Activated CD8-positive, alpha-beta memory T cell treated with anti-CD3 and anti-CD28 coated beads, Interleukin-2, amount 10 ng/mL, durations not matched to agents 7 days and 5 days (primary cell): ENCODE results near the gene UTP25. TPM values are rescaled to one million over a fixed set of nuclear protein-coding genes. Genes with fewer than 3 reads are reported as not detected.
A peak's percentile ranks its signal among the peaks of the same experiment; 100 is the strongest.

Source experiments
- ATAC-seq: fragments of 150-1000 bp; cut with Tn5 transposase; one replicate; pipeline ENCODE4 v1.10.0; 2021; ENCODE audit warnings: moderate library complexity
- CTCF ChIA-PET: fragments of 350-600 bp; sonication (Branson Sonifier 250); formaldehyde crosslinking; loops from one replicate; lab custom pipeline; 2021; ENCODE audit warnings: antibody characterized with exemption; lab: Charles Lee
- DNase-seq: peaks from one replicate; pipeline ENCODE4 v3.0.0-alpha.2; 2020
- H3K27ac Mint-ChIP-seq: one replicate; pipeline ENCODE4 v1.8.0; 2021; ENCODE audit warnings: mild to moderate bottlenecking, mixed read lengths
- H3K27me3 Mint-ChIP-seq: one replicate; pipeline ENCODE4 v1.8.0; 2021; ENCODE audit warnings: mixed read lengths
- H3K36me3 Mint-ChIP-seq: one replicate; pipeline ENCODE4 v1.8.0; 2021; ENCODE audit warnings: mild to moderate bottlenecking, mixed read lengths
- H3K4me1 Mint-ChIP-seq: one replicate; pipeline ENCODE4 v1.8.0; 2021; ENCODE audit warnings: mixed read lengths
- H3K4me3 Mint-ChIP-seq: one replicate; pipeline ENCODE4 v1.8.0; 2021; ENCODE audit warnings: mild to moderate bottlenecking, moderate library complexity, mixed read lengths
- H3K9me3 Mint-ChIP-seq: one replicate; pipeline ENCODE4 v1.8.0; 2022; ENCODE audit warnings: low read depth, mixed read lengths
- total RNA-seq, 2 experiments: library from RNA; stranded (reverse); gene quantifications; one replicate each; pipeline ENCODE4 v1.2.3, GENCODE V29; 2021

UTP25 gene
- total RNA-seq, 2 experiments from 2014 or later: 4.7 to 9.7 TPM

DNA sequence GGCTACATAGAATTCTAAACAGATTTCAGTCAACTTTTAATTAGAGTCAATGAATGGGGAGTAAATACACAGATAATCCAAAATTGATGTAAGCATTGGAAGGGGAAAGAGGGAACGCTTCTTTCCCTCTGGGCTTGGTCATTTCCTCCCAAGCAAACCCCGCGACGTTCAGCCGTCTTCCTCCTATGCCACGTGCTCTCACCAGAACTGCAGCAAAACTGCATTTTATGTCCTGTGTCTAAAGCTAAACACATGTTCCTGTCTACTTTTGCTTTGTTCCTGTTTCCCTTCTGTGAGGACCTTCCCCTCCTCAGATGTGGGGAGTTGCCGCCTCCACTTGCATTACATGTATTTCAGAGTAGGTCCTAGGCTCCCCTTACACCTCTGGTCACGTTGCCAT, 27.2 kb downstream of the UTP25 start:
- peaks cover 3% of the 10 kb centered on the region for H3K4me1 Mint-ChIP-seq
- H3K9me3 Mint-ChIP-seq: no peaks in the 10 kb centered on the region
- peaks cover 22% of the 10 kb centered on the region for H3K36me3 Mint-ChIP-seq
- DNase-seq (no peak), ATAC-seq (no peak)
- no peak overlapping the region for H3K27ac Mint-ChIP-seq
- H3K4me3 Mint-ChIP-seq: no peak overlapping the region
- H3K27me3 Mint-ChIP-seq: no peaks in the 10 kb centered on the region
- CTCF ChIA-PET: interaction anchor here (1.6 kb wide), 1 partner anchor 32 kb away, joined by 5 read pairs; no protein-coding TSS in a partner anchor

GRCh38 chr1:209855623-209856022, 27.9 kb downstream of the UTP25 start:
- CTCF ChIA-PET: interaction anchor here (0.7 to 1.6 kb wide), 2 partner anchors 32 to 456 kb away, joined by 3 to 5 read pairs; no protein-coding TSS in a partner anchor
- peaks cover 18% of the 10 kb centered on the region for H3K36me3 Mint-ChIP-seq
- H3K4me1 Mint-ChIP-seq: peaks cover 3% of the 10 kb centered on the region
- H3K27ac Mint-ChIP-seq: no peak overlapping the region
- ATAC-seq (no peak), DNase-seq (no peak)
- no peak overlapping the region for H3K4me3 Mint-ChIP-seq
- H3K27me3 Mint-ChIP-seq: no peaks in the 10 kb centered on the region
- no peaks in the 10 kb centered on the region for H3K9me3 Mint-ChIP-seq

DNA sequence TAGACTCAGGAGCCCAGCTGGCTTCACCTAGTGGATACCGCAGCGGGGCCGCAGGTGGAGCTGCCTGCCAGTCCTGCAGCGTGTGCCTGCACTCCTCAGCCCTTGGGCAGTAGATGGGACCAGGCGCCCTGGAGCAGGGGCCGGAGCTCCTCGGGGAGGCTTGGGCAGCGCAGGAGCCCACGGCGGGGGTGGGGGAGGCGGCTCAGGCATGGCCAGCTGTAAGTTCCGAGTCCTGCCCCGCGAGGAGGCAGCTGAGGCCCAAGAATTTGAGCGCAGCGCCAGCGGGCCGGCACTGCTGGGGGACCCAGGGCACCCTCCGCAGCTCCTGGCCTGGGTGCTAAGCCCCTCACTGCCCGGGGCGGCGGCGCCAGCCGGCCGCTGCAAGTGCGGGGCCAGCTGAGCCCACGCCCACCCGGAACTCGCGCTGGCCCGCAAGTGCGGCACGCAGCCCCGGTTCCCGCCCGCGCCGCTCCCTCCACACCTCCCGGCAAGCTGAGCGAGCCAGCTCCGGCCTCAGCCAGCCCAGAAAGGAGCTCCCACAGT, 30.9 kb downstream of the UTP25 start:
- no peak for DNase-seq
- Mint-ChIP-seq H3K9me3 (no peaks in the 10 kb centered on the region), H3K27me3 (peaks cover 17% of the 10 kb centered on the region), H3K4me1 (no peaks in the 10 kb centered on the region), H3K27ac (no peak overlapping the region), H3K4me3 (no peak overlapping the region), H3K36me3 (peaks cover 8% of the 10 kb centered on the region)
- CTCF ChIA-PET: interaction anchor here (0.6 to 3.7 kb wide), 6 partner anchors 9 to 452 kb away, joined by 3 to 17 read pairs (median 3); no protein-coding TSS in a partner anchor
- no peak for ATAC-seq

DNA sequence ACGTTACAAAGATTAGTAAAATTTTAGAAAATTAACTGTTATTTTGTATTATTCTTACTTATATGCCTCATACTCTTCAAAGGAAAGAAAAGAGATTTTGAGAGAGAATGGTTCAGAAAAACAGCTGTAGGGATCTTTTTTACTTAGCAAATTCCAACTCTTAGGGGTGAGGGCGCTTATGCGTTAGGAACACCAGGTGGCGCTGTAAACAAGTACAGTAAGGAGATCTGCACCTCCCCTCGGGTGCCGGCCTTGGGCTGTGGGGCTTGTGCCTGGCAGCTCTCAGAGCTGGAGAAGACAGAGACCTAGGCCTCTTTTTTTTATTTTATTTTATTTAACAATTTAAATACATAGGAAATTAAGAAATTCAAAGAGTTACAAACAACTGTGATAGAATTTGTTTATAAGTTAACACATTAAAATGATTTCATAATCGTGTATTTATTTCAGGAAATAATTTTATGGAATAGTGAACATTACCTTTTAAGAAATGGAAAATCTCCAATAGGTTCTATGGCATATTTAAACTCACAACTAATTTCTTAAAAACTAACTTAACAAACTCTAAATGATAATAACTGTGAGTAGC, 32.6 kb downstream of the UTP25 start:
- Mint-ChIP-seq H3K36me3 (peaks cover 4% of the 10 kb centered on the region), H3K27me3 (peaks cover 18% of the 10 kb centered on the region), H3K27ac (no peak overlapping the region), H3K9me3 (no peaks in the 10 kb centered on the region), H3K4me3 (no peak overlapping the region), H3K4me1 (no peaks in the 10 kb centered on the region)
- CTCF ChIA-PET: interaction anchor here (0.6 to 3.7 kb wide), 13 partner anchors 10 to 450 kb away, joined by 3 to 17 read pairs (median 5); partner anchors contain the start of gene UTP25
- DNase-seq (peak; percentile 79), ATAC-seq (peak; percentile 86)

DNA sequence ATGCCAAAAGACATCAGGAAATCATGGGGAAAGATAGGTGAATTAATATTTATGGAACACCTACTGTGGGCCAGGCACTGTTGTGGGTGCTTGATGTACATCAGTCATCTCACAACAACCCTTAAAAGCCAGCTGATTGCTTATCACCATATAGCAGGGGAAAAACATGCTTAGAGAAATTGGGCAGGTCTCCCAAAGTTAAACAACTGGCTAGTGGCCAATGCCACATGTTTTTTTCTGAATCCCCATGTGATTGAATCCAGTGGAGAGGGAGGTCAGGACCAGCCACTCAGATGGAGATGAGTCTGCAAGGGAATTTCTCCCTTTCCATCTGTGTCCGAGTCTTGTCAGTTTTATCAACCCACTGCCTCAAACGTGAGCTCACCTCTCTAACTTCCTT, 33.5 kb downstream of the UTP25 start:
- CTCF ChIA-PET: interaction anchor here (1.4 to 3.7 kb wide), 6 partner anchors 11 to 294 kb away, joined by 4 to 17 read pairs (median 7); partner anchors contain the start of gene UTP25
- Mint-ChIP-seq H3K4me3 (no peak overlapping the region), H3K36me3 (peaks cover 4% of the 10 kb centered on the region)

GRCh38 chr1:209862391-209863356, 34.9 kb downstream of the UTP25 start:
- Mint-ChIP-seq H3K4me1 (no peaks in the 10 kb centered on the region), H3K9me3 (no peaks in the 10 kb centered on the region), H3K27me3 (peaks cover 25% of the 10 kb centered on the region), H3K36me3 (peaks cover 2% of the 10 kb centered on the region), H3K27ac (no peak overlapping the region), H3K4me3 (no peak overlapping the region)
- CTCF ChIA-PET: no interaction called here
- no peak for ATAC-seq
- DNase-seq: no peak

More for the DNA sequence above, 33.5 kb downstream of the UTP25 start:
- ATAC-seq: no peak
- DNase-seq: no peak
- Mint-ChIP-seq H3K9me3 (no peaks in the 10 kb centered on the region), H3K27ac (no peak overlapping the region), H3K27me3 (peaks cover 20% of the 10 kb centered on the region), H3K4me1 (no peaks in the 10 kb centered on the region)

DNA sequence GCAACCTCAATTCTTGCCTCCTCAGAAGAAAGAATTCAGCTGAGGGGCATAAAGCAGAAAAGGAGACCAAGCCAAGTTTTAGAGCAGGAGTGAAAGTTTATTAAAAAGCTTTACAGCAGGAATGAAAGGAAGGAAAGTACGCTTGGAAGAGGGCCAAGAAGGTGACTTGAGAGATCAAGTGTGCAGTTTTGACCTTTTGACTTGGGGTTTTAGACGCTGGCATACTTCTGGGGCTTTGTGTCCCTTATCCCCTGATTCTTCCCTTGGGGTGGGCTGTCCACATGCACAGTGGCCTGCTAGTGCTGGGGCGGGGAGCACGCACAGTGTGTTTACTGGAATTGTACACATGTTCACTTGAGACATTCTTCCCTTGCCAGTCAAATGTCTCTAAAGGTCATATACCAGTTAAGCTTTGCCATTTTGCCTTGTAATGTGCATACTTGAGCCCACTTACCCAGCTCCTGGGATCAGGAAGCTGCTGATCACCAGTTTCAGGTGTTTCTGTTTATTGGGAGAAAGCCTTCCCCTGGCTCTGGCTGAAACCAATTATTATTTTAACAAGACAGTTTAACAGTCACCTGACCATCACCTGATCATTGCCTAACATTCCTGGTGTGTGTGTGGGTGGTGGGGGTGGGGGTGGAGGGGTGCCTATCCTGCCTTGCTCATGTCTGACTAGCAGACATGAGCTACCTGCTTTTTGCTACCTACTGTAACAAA, 36.2 kb downstream of the UTP25 start:
- H3K36me3 Mint-ChIP-seq: no peaks in the 10 kb centered on the region
- DNase-seq: no peak
- CTCF ChIA-PET: interaction anchor here (0.6 kb wide), 1 partner anchor 63 kb away, joined by 3 read pairs; no protein-coding TSS in a partner anchor

GRCh38 chr1:209866201-209866600, 38.4 kb downstream of the UTP25 start:
- no peaks in the 10 kb centered on the region for H3K4me1 Mint-ChIP-seq
- H3K27me3 Mint-ChIP-seq: peaks cover 44% of the 10 kb centered on the region
- DNase-seq (no peak), ATAC-seq (no peak)
- CTCF ChIA-PET: no interaction called here
- H3K36me3 Mint-ChIP-seq: no peaks in the 10 kb centered on the region
- no peak overlapping the region for H3K4me3 Mint-ChIP-seq
- no peak overlapping the region for H3K27ac Mint-ChIP-seq
- no peaks in the 10 kb centered on the region for H3K9me3 Mint-ChIP-seq

More for the DNA sequence above, 36.2 kb downstream of the UTP25 start:
- Mint-ChIP-seq H3K9me3 (no peaks in the 10 kb centered on the region), H3K4me1 (no peaks in the 10 kb centered on the region), H3K27ac (no peak overlapping the region), H3K4me3 (no peak overlapping the region), H3K27me3 (peaks cover 32% of the 10 kb centered on the region)
- ATAC-seq: no peak

GRCh38 chr1:209869291-209870149, 41.7 kb downstream of the UTP25 start:
- CTCF ChIA-PET: interaction anchor here (2.3 kb wide), 1 partner anchor 9 kb away, joined by 7 read pairs; no protein-coding TSS in a partner anchor
- H3K27ac Mint-ChIP-seq: no peak overlapping the region
- no peaks in the 10 kb centered on the region for H3K4me1 Mint-ChIP-seq
- DNase-seq (no peak), ATAC-seq (no peak)
- H3K4me3 Mint-ChIP-seq: no peak overlapping the region
- H3K9me3 Mint-ChIP-seq: no peaks in the 10 kb centered on the region
- H3K27me3 Mint-ChIP-seq: peaks cover 47% of the 10 kb centered on the region
- H3K36me3 Mint-ChIP-seq: no peaks in the 10 kb centered on the region

DNA sequence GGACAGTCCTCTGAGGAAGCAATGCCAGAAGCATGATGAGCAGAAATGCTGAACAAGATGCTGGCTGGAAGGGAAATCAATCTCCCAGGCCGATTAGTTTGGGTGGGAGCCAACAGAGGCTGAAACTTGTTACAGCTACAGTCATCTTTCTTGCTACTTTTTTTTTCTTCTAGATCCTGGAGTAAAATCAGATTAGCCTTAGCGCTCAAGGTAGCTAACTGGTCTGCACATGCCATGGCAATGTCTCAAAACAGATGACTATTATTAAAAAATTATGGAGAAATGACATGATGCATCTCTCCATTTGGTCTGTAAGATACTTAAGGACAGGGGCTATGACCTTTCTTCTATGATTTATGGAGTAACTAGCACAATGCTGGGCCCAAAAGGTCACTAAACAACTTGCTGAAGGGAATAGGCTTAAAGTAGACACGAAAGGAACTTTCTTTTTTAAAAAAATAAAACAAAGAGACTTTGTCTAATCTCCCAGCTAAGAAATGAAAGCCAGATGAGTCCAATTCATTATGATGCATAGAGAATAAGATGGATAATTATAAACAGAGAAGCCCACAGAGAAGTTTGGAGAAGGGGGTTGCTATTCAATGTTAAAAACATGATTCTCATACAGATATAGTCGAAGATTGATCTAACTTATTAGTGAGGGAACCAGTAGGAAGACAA, 42.5 kb downstream of the UTP25 start:
- ATAC-seq: no peak
- peaks cover 51% of the 10 kb centered on the region for H3K27me3 Mint-ChIP-seq
- no peaks in the 10 kb centered on the region for H3K36me3 Mint-ChIP-seq
- no peak overlapping the region for H3K4me3 Mint-ChIP-seq
- CTCF ChIA-PET: interaction anchor here (2.3 kb wide), 1 partner anchor 10 kb away, joined by 7 read pairs; no protein-coding TSS in a partner anchor
- H3K4me1 Mint-ChIP-seq: no peaks in the 10 kb centered on the region
- H3K27ac Mint-ChIP-seq: no peak overlapping the region
- DNase-seq: no peak
- no peaks in the 10 kb centered on the region for H3K9me3 Mint-ChIP-seq

DNA sequence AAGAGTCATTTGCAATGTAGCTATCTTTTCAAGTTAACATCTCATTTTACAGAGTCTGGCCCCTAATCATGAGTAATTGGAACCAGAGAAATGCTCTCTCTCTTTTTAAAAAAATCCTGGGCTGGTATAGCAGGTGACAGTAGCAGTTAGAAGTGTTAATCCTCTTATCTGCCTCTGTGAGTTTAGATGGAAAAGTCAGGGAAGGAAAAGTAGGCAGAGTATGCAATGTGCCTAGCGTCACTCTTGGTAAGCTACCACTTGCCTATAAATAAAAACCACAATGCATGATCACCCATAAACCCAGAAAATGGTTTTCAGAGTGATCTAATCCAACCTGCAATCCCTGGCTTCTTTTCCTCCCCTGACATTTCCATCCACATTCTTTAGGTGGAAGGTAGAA, 43.2 kb downstream of the UTP25 start:
- no peak for ATAC-seq

More for the DNA sequence above, 43.2 kb downstream of the UTP25 start:
- H3K4me3 Mint-ChIP-seq: no peak overlapping the region
- no peaks in the 10 kb centered on the region for H3K9me3 Mint-ChIP-seq
- CTCF ChIA-PET: interaction anchor here (2.3 kb wide), 1 partner anchor 11 kb away, joined by 7 read pairs; no protein-coding TSS in a partner anchor
- no peak overlapping the region for H3K27ac Mint-ChIP-seq
- H3K36me3 Mint-ChIP-seq: no peaks in the 10 kb centered on the region
- H3K4me1 Mint-ChIP-seq: no peaks in the 10 kb centered on the region
- DNase-seq: no peak
- H3K27me3 Mint-ChIP-seq: peaks cover 56% of the 10 kb centered on the region
